ENCODE measurements around the gene SLC16A2.

Gene SLC16A2

DNA sequence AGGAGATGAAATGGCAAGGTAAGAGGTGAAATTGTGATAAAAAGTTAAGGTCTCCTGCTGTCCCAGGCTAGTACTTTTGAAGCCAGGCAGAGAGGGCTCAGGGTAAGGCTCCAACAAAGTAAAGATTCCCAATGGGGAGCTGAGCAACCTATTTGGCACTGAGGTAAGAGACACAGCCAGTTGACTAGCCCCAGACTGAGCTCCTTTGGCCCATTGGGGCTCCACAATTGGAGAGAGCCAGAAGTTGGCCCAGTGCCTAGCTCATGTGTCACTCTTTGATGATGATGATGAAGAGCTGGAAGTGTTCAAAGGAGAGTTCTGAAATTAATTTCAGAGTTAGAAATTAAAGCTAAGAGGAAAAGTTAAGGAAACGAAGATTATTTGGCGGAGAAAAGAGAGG lies 98.6 kb downstream of the SLC16A2 start:
- H3K4me3 ChIP-seq (ENCODE audit: low read depth, low read length), result no peak overlapping the region
- TF ChIP-seq, protein P1, sequence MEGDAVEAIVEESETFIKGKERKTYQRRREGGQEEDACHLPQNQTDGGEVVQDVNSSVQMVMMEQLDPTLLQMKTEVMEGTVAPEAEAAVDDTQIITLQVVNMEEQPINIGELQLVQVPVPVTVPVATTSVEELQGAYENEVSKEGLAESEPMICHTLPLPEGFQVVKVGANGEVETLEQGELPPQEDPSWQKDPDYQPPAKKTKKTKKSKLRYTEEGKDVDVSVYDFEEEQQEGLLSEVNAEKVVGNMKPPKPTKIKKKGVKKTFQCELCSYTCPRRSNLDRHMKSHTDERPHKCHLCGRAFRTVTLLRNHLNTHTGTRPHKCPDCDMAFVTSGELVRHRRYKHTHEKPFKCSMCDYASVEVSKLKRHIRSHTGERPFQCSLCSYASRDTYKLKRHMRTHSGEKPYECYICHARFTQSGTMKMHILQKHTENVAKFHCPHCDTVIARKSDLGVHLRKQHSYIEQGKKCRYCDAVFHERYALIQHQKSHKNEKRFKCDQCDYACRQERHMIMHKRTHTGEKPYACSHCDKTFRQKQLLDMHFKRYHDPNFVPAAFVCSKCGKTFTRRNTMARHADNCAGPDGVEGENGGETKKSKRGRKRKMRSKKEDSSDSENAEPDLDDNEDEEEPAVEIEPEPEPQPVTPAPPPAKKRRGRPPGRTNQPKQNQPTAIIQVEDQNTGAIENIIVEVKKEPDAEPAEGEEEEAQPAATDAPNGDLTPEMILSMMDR (IDR thresholded peaks at IDR 0.05; ENCODE audit: low read depth, low read length), result no peak

DNA sequence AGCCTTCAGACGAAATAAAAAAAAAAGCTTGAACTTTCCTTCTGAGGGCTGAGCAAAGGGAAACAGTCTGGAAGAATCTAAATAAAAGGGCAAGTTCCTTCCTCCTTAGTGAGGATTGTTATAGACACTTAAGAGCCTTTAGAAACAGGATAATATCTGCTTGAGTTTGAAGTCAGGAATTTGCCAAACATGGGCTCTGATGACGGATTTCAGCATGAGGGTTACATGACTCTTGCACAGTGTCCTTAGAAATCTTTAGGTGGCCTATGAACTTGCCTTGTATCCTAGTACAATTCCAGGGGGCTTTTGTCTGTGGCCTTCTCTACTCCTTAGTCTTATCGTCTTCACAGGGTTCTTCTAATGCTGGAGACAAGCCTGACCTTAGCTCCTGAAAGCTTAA lies 99.0 kb downstream of the SLC16A2 start:
- no peak overlapping the region for H3K4me3 ChIP-seq (ENCODE audit: low read depth, low read length)
- TF ChIP-seq, protein P1 (IDR thresholded peaks at IDR 0.05; ENCODE audit: low read depth, low read length), result no peak

DNA sequence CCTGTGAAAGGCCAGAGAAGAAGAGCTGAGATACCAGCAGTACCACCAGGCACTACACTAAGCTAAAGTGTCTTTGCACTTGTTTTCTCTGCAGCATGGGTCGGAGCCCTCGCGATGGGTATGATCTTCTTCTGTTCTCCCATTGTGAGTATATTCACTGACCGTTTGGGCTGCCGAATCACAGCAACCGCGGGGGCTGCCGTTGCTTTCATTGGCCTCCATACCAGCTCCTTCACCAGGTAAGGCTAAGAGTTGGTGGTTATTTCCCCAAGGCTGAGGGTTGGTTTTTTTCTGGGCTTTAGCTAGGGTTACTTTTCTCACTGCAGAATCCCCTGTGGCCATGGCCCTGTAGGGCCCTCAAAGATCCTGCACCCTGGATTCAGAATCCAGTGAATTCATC lies 99.6 kb downstream of the SLC16A2 start:
- TF ChIP-seq, protein P1 (IDR thresholded peaks at IDR 0.05; ENCODE audit: low read depth, low read length), result no peak
- no peak overlapping the region for H3K4me3 ChIP-seq (ENCODE audit: low read depth, low read length)

DNA sequence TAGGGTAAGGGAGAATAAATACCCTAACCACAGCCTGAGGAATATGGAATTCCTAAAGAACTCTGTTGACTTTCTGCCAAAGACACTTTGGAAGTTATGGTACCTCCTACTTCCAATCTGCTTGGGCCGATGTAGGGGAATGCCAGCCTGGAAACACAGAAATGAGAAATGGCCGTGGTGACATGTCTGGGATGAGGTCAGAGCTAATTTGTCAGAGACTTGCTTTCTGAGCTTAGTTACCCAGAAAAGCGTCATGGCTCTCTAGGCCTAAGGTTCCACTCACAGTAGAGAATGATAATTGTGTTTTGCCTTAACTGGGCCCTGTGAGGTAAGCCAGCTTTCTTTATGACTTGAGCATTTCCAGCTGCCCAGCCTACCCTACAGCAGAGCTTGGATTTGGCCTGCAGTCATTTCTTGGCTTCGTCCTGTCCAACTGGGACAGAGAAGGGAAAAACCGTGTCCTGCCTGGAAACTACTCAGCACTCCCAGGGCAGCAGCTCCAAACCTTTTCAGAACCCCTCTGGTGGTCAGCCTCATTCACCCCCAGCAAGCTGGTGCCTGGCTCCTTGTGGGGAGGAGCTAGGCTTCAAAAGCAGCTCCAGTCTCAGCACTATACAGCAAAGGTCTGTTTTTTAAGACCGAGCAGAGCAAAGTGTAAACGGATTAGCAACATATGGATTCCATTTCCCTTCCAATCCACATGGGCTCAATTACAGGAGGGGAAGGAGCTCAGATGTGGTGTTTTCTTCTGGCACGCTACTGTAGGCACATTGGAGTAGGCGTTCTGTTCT lies 100.9 kb downstream of the SLC16A2 start:
- TF ChIP-seq, protein P1 (IDR thresholded peaks at IDR 0.05; ENCODE audit: low read depth, low read length), result no peak
- no peak overlapping the region for H3K4me3 ChIP-seq (ENCODE audit: low read depth, low read length)

DNA sequence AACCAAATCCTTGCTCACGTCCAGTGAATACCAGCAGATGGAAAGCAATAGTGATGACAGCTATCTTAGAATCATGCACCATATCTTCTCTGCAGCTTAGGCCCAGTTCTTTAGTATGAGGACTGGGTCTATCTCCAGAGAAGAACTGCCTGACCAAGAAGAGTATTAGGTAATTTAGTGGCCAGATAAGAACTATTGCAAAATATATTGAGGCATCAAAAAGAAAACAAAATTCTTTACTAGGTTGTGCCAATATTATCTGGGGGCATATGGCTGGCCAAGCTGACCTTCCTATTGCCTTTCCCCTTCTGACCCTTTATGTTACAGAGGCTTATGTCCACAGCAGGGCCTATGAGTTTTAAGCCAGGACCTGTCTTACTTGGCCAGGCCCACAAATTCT lies 101.9 kb downstream of the SLC16A2 start:
- no peak overlapping the region for H3K4me3 ChIP-seq (ENCODE audit: low read depth, low read length)
- TF ChIP-seq, protein P1 (IDR thresholded peaks at IDR 0.05; ENCODE audit: low read depth, low read length), result no peak

DNA sequence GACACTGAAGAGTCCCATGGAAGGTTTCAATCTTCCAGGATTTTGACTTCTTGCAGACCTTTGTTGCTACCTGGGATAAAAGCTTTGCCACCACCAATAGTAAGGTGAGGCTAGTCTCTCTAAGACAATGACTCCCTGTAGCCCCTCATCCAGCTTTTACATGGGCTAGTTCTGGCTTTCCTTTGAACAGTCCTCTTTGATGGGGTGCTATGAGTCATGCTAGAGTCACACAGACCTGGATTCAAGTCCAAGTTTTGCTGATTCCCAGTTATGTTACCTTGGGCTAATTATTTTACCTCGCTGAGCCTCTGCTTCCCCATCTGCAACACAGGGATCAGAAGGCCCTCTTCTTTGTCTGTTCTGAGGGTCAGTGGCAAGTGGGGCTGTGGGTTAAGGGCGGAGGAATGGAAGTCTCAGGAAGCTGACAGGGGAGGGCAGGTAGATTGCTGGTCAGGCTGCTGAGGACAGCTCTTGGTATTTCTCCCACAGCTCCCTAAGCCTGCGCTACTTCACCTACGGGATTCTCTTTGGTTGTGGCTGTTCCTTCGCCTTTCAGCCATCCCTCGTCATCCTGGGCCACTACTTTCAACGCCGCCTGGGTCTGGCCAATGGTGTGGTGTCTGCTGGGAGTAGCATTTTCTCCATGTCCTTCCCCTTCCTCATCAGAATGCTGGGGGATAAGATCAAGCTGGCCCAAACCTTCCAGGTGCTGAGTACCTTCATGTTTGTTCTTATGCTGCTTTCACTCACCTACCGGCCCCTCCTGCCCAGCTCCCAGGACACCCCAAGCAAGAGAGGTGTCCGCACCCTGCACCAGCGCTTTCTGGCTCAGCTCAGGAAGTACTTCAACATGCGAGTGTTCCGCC lies 102.8 kb downstream of the SLC16A2 start:
- TF ChIP-seq, protein P1 (IDR thresholded peaks at IDR 0.05; ENCODE audit: low read depth, low read length), result no peak
- no peak overlapping the region for H3K4me3 ChIP-seq (ENCODE audit: low read depth, low read length)

DNA sequence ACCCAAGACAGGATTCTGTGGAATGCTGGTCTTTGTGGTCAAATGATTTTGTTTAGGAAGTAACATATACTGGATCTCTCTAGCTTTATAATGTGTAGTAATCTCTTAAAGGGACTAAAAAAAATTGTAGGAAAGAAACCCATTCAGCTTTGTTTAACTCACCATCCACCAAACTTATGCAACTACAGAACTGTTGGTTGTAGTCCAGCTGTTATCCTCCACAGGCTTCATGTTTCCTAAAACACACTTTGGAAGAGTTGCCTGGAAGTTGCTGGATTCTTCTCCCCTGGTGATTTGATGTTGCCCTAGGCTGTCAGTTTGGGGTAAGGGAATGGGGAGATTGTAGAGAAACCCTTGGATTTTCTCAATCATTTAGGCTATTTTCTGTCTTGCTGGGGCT lies 103.8 kb downstream of the SLC16A2 start:
- H3K4me3 ChIP-seq (ENCODE audit: low read depth, low read length), result no peak overlapping the region
- TF ChIP-seq, protein P1 (IDR thresholded peaks at IDR 0.05; ENCODE audit: low read depth, low read length), result no peak
